Skin epidermis (tissue), 12 donors: ENCODE data around the gene TSPAN9.

Experiments
- H3K27ac ChIP-seq, 21 experiments: fragments of 200-600 bp; sonication (generic) in 11 of 21; one replicate each; pipeline ENCODE4 v1.5.0; 2020; ENCODE audit warnings: mild to moderate bottlenecking in 3 of 21, inconsistent platforms in 2 of 21, moderate library complexity in 2 of 21
- H3K4me3 ChIP-seq, 7 experiments: fragments of 200-600 bp; sonication (generic) in 2 of 7; one replicate each; pipeline ENCODE4 v1.5.0; 2020; ENCODE audit warnings: inconsistent platforms in 2 of 7, mild to moderate bottlenecking in 2 of 7, moderate library complexity in 1 of 7

Gene TSPAN9

DNA sequence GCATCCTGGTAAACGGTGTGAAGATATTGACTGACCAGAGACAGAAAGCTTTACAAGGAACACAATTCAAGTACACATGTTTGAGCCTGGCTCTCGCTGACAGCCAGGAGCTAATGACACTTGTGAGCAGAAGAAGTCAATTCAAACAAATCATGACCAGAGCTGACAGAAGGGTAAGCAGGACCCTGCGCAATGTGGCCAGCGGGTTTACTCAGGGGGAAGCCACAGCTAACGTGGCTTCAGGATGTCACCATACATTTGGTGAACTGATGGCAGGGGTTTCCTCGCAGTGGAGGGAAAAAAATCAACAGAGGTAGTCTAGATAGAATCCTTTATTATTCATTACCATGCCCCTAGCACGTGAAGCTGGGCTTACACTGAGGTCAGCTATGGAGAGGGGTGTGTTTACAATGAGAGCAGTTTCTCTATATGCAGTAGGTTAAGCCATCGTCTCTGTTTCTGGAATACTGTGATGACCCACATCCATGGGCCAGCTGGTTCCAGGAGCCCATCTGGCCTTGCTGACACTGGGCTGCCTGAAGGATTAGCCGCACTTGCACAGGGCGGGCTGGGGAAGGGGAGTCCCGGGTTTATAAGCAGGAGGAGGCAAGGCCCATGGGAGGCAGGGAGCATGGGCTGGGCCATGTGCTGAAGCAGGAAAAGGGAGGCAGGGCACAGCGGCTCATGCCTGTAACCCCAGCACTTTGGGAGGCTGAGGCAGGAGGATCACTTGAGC, 215.7 kb downstream of the TSPAN9 start:
- Histone ChIP-seq H3K4me3 (no peak overlapping the region), H3K27ac (no peak overlapping the region)

DNA sequence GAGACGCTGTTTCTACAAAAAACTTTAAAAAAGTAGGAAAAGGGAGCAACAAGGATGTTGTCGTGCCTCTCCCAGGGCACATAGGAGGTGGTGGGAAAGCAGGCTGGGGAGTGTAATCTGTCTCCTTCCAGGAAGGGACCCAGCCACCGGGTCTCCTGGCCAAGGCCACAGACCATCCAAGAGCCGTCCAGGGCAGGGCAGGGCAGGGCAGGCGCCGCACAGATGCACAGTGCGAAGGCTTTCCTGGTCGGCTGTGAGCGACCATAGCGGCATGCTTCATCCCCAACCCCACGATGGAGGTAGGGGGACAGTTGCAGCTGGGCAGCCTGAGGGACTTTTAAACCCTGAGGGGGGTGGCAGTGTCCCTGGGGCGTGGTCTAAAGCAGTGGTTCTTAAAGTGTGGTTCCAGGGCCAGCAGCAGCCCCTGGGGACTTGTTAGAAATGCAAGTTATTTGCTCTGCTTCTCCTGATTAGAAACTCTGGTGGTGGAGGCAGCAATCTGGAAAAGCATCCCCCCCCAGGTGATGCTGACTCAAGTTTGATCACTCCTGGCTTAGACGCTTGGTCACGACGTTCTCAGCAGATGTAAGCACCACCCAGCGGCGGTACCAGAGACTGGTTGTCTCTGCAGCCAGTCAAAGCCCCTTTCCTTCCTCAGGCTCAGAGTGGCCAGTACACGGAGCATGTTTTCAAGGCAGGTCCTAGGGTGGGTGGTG, 216.4 kb downstream of the TSPAN9 start:
- H3K4me3 ChIP-seq, result no peak overlapping the region
- H3K27ac ChIP-seq, result no peak overlapping the region

DNA sequence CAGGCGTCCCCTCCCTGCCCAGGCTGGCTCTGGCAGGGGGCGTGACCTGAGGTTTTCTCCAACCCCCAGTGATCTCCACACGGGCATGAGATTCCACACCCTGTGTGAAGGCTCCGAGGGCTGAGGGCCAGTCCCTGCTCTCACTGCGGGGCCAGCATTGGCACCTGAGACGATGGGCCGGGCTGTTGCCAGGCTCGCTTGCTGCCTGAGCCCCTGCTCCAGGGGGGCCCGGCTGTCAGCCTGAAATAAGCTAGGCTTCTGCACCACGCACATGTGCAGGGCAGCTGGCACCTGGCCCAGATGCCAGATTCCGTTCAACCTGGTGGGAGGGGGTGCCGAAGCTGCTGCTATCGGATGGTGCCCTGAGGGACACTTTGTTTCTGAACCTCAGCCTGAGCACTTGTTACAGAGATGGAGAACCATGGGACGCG, 217.3 kb downstream of the TSPAN9 start:
- no peak overlapping the region for H3K27ac ChIP-seq

DNA sequence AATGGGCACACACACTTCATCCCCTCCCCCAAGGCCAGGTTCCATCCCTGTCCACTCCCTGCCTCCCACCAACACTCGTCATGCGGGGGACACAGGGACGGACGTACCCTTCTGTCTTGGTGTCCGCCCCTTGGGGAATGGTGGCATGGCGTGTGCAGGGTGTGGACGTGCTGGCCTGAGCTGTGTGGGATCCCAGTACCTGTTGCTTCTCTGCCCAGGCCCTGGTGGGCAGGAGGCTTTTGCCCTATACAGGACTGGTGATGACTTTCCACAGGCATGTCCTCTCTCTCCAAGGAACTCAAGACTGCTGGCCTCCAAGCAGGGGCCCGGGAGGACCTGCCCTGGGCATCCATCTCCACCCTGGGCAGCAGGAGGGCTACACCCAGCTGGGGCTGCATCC, 218.0 kb downstream of the TSPAN9 start:
- H3K27ac ChIP-seq, result no peak overlapping the region
- H3K4me3 ChIP-seq, result no peak overlapping the region

More for the DNA sequence above, 217.3 kb downstream of the TSPAN9 start:
- no peak overlapping the region for H3K4me3 ChIP-seq

DNA sequence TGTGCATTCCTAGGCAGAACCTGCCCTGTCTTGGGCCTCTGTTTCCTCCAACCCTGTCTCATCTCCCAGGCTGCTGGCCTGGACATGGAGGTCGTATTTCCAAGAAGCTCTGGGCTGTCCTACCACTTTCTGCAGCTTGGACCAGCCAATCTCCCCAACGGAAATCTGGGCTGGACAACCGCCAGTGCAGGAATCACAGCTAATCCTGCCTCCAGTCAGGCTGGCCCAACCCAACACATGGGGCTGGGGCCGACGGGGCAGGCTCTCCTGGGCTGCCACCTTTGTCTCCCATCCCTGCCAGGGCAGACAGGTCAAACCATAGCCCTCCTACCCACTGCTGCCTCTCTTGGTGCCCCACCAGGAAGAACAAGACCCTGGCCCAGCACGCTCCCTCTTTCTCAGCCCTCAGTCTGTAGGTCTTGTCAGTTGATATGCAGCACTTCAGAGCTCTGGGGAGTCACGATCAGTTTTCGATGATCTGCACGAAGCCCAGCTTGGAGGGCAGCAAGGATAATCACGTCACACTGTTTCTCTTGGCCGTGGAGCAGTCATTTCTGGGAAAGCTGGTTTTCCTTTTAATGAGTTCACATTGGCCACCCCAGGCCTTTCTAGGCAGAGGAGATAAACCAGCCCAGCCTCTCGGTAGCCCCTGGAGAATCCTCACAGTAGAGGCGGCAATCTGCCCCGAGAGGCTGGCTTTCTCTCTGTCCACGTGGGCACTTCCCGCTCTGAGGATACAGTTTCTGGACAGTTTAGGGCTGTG, 218.6 kb downstream of the TSPAN9 start:
- peak overlapping the region in 2 of 21 experiments; percentile 9 to 62 for H3K27ac ChIP-seq
- H3K4me3 ChIP-seq, result no peak overlapping the region

DNA sequence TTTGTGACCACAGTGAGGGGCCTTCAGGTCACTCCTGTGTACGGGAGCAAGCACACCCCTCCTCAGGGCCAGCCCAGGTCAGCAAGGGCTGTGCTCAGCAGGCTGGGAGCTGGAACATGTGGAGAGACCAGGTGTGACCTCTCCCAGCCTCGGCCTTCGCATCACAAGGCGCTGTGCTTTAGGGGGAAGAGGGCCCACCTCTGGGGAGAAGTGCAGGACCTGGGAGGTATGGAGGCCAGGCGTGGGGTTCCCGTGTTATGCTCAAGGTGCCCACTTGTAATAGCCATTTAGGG, 219.2 kb downstream of the TSPAN9 start:
- no peak overlapping the region for H3K4me3 ChIP-seq
- peak overlapping the region in 2 of 21 experiments; percentile 9 to 62 for H3K27ac ChIP-seq

DNA sequence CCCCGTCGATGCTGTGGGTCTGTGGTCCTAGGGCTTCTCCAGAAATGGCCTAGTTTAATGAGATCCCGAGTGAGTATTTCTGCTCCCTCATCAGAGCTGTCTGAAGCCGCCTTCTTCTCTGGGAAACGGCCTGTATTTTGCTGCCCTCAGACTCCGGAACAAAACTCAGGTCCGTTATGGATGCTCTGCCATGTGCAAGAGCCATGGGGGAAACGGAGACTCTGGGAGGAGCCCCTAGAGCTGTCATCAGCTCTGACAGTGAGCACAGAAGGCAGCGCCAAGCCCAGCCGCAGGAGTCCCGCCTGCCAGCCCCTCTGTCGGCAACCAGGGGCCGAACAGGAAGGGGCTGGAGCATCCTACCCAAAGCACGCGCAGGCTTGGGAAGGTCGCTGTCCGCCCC, 221.4 kb downstream of the TSPAN9 start:
- Histone ChIP-seq H3K4me3 (no peak overlapping the region), H3K27ac (no peak overlapping the region)

DNA sequence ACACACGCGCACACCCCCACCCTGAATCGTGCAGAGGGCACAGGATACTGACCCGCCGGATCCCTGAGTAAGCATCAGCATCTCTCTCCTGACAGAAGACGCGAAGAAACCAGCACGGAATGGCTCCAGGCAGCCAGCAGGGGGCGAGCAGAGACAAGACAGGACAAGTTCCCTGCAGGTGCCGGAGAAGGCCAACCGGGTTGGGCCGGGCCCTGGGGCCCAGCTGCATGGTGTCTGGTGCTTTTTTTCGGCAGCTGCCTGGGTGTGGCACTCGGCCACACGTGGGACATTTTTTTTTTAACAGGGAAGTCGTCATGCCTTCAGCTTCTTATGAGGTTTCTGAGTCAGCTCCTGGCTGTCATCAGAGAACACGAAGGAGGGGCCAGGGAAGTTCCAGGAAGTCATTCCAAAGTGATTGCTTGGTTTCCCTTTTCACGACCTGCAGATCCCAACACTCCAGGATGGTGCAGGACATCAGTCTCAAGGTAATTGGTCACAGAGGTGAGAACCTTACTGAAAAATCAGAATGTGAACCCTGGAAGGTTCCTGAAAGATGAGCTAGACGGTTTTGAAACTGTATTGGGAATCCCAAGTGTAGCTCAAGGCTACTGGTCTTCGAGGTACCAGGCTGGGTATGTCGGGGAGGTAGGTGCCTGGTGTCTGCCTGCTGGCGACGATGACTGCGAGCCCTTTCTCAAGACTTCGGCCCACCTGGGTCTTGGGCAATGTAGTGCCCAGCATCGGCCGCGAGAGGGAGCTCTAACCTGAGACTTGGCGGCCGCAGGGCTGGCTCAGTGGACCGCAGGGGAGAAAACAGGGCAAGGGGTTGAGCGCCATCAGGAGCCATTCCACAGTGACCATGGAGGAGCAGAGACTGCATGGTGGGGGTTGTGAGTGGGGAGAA, 223.0 kb downstream of the TSPAN9 start:
- H3K4me3 ChIP-seq, result peak overlapping the region in 2 of 7 experiments; percentile 3 to 28
- peak overlapping the region in 12 of 21 experiments; percentile 25 to 67 (median 52) for H3K27ac ChIP-seq

DNA sequence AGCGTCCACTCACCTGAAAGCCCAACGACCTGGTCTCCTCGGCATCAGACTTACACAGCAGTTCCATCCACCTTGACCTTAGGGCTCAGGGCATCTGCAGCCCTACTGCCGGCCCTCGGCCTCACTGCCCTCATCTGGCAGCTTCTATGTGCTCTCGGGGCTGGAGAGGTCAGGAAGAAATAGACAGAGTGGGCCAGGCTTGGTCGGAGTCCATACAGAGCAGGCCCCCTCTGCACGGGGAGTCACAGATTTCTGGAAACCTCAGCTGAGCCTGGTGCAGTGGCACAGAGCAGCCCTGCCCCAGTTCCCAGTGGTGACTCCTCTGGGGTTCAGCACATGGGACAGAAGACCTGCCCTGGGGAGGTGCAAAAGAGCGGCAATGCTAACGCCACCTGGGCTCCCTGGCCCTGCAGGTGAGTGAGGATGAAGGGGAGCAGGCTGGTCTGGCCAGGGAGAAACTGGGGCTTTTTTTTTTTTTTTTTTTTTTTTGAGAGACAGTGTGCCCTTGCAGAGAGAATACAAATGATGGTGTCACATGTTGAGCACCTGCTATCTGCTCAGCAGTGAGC, 223.7 kb downstream of the TSPAN9 start:
- peak overlapping the region in 3 of 21 experiments; percentile 43 to 67 (median 65) for H3K27ac ChIP-seq
- no peak overlapping the region for H3K4me3 ChIP-seq

DNA sequence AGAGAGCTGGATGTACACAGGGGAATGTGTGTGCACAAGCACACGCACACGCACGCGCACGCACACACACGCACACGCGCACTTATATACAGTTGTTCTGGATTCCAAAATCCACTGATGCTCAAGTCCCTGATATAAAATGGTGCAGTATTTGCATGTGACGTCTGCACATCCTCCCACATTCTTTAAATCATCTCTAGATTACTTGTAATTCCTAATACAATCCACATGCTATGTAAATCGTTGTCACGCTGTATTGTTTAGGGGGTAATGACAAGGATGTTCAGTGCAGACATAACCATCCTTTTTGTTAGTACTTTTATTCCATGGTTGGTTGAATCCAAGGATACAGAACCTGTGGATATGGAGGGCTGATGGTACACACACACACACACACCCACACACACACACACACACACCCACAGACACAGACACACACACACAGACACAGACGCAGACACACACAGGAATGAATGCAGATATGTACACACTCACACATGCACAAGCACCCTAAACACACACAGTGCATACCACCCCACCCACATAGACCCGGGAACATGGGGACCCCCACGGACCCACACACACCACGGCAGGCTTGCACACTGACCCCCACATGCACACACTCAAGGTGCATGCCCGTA, 225.3 kb downstream of the TSPAN9 start:
- Histone ChIP-seq H3K27ac (no peak overlapping the region), H3K4me3 (no peak overlapping the region)

DNA sequence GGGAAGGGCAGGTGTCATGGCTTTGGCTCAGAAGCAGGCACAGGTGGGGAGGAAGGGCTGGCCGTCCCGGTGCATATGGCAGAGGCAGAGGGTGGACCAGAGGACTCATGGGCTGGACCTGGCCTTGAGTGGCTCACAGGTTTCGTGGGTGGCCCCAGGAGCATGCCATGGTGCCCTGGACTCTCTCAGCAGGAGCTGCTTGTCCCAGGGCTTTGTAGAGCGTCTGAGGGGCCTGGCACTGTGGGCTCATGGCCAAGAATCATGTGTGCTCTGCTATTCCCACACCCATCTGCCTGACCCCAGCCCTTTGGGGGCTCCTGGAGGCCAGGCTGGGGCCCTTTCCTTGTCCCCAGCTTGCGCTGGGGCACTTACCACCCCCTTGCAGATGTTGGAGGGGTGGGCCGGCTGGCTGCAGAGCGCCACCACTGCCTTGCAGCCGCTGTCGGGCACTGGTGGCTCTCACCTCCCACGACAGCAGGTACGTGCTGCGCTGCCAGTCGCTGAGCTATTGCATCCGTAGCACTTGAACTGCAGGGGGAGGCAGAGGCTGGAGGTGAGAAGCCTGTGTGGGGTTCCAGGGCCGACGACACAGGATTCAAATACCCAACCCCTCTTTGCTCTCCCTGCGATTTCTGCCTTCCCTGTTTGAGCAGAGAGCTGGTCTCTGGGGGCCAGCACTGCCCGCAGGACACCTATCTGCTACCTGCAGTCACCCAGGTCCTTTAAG, 226.4 kb downstream of the TSPAN9 start:
- Histone ChIP-seq H3K27ac (no peak overlapping the region), H3K4me3 (no peak overlapping the region)

DNA sequence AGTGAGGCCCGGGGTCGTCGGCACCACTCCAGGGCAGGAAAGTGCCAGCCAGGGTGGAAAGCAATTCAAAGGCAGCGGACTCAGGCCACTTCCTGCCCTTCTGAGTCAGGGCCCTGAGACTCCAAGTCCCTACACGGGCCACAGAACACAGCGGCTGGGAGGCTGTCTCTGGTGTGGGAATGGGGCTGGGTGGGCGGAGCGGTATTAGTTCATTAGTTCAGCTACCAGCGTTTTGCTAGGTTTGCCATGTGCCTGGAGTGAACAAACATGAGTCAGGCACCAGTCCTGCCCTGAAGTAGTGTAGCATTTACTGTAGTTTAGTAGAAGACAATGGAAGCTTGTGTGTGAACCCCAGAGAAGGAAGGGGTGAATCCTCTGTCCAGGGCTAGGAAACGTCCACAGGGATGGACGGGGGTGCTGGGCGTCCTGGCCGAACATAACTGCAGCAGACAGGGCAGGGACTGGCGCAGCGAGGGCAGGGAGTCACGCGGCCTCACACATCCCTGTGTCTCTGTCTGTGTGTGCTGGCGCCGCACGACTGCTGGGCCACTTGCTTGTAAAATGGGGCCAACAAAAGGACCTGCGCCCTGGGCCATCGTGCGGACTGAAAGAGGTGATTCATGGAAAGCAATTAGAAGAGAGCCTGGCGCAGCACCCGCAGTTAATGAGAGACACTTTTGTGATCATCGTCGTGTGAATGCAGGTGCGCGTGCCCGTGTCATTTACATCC, 227.4 kb downstream of the TSPAN9 start:
- H3K27ac ChIP-seq, result no peak overlapping the region

DNA sequence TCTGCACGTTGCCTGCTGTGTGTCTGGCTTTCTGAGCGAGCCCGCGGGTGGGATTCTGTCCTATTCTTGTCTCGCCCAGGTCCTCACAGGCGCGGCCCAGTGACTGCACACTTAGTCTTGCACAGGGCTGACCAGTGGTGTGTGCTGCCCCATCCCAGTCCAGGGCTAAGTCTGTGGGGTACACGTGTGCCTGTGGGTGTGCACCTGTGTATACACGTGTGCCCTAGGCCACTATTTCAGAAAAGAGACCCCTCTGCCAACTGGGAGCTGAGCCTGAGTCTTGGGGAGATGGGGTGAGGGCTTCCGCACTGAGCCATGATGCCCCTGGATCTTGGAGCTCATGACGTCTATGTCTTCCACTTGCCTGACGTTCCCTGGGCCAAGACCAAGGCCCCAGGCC, 228.3 kb downstream of the TSPAN9 start:
- no peak overlapping the region for H3K4me3 ChIP-seq
- no peak overlapping the region for H3K27ac ChIP-seq

More for the DNA sequence above, 227.4 kb downstream of the TSPAN9 start:
- H3K4me3 ChIP-seq, result no peak overlapping the region

DNA sequence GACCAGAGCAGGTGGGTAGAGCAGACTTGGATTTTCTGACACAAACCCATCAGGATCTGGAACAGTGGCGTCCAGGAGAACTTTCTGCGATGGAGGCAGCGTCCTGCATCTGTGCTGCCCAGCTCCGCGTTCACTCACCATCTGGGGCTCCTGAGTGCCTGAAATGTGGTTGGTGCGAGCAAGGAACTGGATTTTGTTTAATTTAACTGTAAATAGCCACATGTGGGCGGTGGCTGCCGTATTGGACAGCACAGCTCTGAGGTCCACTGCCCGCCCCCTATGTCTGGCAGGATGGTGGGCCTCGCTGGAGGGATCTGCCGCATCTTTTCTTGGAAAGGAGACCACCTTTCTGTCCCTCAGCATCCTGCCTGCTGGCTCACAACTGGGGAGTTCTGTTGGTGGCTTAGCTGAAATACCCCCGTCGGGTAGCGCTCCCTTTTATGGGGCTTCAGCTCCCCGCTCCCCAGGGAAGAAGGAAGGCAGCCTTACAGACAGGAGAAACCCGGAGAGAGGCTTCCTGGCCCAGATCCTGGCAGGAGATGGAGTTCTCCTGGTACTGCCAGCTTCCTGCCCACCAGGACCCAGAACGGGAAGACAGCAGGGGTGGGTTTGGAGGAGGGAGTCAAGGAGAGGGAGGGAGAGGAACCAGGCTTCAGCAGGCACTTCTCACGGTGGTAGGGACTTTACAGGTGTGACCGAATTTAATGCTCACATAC, 228.9 kb downstream of the TSPAN9 start:
- Histone ChIP-seq H3K27ac (no peak overlapping the region), H3K4me3 (no peak overlapping the region)

DNA sequence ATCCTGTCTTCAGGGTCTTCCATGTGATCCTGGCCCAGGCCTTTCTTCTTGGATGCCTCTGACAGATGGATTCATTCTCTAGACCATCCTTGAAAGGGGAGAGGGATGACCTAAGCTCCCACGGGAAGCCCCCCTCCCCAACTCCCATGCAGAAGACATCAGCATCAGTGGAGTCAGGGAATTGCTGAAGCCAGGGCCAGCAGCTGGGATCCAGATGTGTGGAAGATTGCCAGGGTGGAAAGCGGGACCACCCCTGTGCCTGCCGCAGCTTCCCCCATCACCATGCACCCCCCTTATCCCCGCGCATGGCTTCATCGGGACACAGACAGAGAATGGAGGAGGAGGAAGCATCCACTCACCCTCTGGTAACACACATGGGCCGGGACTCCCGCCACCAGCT, 230.2 kb downstream of the TSPAN9 start:
- no peak overlapping the region for H3K4me3 ChIP-seq

DNA sequence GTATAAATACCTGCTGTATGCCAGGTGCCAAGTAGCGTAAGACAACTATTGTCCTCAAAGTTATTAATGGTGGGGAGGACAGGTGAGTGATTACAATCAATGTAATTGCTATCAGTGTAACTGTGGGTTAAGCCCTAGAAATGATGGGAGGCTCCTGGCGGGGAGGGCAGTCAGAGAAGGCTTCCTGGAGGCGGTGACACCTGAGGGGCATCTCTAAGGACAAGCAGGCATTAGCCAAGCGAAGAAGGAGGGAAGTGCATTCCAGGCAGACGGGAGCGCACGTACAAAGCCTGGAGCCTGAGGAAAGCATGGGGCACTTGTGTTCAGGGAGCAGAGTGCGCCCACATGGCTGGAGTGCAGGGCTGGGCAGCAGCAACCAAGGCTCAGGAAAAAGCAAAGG, 230.9 kb downstream of the TSPAN9 start:
- no peak overlapping the region for H3K4me3 ChIP-seq

More for the DNA sequence above, 230.2 kb downstream of the TSPAN9 start:
- H3K27ac ChIP-seq, result no peak overlapping the region

DNA sequence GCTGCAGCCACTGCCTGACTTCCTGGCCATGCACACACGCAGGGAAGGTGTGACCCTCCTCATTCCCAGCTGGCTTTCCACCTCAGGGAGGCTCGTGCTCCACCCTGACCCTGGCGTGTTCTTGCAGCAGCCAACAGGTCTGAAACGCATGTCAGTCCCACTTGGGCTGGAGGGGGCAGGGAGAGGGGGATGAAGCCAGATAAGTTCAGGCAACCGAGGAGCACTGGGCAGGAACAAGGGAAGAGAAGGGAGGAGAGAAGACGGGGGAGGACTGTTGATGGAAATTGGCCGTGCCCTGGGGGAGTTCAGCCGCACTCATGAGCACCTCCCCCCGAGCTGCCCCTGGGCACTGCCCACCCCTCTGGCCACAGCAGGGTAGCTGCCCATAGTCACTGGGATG, 231.4 kb downstream of the TSPAN9 start:
- no peak overlapping the region for H3K4me3 ChIP-seq
- no peak overlapping the region for H3K27ac ChIP-seq

More for the DNA sequence above, 230.9 kb downstream of the TSPAN9 start:
- no peak overlapping the region for H3K27ac ChIP-seq
